Inflammatory macrophage treated with lipopolysaccharide for 1 hour (primary cell): ENCODE measurements around the gene HTRA3.

Experiments used
- DNase-seq, 2 donors: peaks; one replicate each; pipeline ENCODE4 v3.0.0-alpha.2; 2020 to 2022

The HTRA3 gene

DNA sequence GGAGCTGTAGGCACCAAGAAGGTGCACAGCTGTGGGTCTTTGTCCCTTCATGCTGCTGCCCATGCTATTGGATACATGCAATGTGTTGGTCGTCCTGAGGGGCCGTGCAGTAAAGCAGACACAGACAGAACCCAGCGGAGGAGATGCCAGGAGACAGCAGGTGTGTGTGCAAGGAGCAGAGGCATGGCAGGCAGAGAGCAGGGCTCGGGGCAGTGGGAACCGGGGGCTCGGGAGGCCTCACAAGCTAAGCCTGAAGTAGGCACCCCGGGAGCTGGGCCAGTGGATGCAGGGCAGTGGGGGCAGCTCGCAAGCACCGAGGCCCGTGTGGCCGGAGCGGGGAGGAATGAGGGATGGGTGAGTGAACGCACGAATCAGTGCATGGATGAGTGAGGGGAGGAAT, 13.2 kb downstream of the HTRA3 start:
- DNase-seq, result no peak

DNA sequence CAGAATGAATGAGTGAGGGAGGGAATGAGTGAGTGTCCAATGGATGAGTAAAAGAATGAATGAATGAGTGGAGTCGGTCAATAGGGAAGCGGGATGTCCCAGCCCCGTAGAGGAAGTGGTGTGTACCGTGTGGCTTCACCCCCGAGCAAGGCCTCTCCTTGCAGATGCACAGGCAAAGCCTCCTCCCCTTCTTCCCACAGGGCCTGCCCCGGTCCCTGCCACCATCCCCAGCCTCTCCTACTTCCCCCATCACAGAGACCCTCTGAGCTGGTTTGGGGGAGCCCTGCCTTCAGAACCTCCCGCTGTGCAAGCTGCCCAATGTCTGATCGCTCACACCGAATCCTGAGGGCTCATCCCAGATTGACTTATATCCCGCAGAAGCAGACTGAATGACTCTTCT, 13.6 kb downstream of the HTRA3 start:
- DNase-seq, result no peak

DNA sequence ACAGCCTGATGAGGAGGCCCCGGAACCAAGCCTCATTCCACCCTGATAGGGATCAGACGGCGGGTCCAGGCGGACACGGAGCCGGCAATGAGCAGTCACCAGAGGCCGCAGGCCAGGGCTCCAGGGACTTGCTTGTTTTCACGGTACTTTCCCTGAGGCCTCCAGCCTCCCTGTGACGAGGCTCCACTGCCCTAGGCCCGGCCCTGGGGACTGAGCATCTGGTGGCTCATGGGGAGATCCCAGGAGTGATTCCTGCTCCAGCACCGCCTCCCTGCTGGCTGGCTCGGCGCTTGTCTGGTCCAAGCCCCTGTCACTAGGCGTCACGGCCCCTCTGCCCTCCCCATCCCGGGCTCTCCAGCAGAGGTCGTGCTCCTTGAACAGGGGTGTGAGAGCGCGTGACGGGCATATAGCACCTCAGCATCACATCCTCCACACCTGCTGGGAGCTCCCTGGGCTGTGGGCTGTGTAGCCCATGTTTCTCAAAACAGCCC, 14.1 kb downstream of the HTRA3 start:
- DNase-seq, result no peak

DNA sequence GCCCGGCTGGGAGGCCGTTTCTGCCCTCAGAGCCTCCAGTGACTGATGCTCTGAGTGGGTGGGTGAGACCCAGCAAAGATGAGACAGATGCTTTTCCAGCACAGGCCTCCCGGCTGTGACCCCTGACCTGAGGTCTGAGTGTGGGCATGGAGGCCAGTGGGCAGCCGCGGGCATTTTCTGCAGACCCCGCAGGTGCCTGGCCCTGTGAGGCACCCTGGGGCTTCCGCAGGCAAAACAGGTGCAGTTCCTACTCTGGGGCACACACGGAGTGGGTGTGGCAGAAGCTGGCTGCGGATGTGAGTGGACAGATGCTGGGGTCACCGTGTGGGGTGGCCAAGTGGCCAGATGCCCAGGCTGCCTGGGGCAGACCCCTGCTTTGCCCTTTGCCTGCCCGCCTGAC, 14.8 kb downstream of the HTRA3 start:
- DNase-seq, result no peak

DNA sequence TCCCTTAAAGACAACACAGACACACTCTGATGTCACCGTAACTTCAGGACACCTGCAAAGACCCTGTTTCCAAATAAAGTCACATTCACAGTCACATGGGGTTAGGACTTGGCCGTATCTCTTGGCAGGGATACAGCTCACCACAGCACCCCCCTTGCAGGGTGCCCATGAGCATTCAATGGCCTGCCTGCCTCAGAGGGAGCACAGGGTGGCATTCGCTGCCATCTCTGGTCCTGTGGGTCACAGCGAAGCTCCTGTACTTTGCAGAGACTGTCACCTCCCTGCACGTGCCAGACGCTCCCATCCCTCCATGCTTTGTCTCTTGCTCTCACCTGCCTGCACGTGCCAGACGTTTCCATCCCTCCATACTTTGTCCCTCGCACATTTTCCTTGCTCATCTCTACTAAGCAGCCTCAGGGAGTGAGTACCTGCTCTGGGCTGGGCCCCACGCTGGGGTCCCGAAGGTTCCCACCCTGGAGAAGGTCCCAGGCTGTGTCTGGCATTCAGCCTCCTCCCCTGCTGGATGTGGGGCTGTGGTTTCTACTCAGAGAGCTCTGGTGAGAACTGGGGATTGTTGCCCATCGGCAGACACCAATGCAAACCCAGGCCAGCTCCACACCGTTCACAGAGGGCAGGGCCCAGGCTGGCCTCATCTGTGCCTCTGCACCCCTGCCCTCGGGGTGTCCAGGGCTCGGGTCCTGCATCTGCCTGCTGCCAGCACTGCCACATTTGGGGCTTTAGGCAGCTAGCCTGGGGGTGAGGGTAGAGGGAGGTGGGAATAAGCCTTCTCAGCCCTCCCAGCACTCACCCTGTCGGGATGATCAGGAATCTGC, 15.8 kb downstream of the HTRA3 start:
- no peak for DNase-seq

DNA sequence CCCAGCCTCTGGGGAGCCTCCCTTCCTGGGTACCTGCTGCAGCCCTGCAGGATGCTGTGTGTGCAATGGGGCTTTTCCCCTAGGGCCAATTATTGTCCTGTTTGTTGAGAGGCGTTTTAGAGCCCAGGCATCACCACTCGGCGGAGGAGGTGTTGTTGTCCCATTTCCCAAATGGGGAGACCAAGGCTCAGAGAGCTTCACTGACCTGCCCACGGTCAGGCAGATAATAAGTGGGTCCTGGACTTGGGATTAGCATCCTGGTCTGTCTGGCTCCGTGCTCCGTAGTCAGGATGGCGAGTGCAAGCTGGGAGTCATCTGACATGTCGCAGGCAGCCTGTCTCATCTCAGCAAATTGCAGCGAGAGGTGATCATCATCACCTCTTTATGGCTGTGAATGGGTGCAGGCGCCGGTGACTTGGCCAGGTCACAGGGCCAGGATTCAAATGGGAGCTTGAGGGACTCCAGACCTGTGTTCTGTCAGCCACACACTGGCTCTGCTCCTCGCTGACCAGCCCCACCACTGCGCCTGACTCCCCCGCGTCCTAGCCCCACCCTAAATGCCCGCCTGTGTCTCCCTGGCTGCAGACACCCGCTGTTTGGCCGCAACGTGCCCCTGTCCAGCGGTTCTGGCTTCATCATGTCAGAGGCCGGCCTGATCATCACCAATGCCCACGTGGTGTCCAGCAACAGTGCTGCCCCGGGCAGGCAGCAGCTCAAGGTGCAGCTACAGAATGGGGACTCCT, 16.6 kb downstream of the HTRA3 start:
- no peak for DNase-seq

DNA sequence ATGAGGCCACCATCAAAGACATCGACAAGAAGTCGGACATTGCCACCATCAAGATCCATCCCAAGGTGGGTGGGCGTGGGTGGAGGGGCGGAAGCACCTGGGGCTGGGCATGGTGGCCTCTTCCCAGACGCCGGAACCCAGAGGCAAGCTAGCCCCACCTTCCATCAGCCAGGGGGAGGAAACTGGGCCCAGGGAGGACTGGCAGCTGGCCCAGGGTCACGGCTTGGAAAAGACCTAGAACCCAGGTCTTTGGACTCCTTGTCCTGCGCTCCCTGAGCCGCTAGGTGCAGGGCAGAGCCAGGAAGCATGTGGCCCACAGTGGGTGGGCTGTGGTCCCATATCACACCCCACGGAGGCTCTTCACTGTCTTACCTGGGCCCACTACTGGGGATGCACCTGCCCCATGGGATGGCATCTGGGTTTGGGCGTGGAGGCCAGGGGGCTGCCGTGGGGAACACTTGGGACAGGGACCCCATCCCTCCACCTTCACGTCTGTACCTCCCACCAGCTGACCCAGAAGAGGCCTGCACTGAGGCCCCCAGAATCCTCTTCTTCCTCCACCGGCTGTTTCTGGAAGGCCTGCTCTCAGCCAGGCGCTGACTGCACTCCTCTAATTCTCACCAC, 17.3 kb downstream of the HTRA3 start:
- no peak for DNase-seq

DNA sequence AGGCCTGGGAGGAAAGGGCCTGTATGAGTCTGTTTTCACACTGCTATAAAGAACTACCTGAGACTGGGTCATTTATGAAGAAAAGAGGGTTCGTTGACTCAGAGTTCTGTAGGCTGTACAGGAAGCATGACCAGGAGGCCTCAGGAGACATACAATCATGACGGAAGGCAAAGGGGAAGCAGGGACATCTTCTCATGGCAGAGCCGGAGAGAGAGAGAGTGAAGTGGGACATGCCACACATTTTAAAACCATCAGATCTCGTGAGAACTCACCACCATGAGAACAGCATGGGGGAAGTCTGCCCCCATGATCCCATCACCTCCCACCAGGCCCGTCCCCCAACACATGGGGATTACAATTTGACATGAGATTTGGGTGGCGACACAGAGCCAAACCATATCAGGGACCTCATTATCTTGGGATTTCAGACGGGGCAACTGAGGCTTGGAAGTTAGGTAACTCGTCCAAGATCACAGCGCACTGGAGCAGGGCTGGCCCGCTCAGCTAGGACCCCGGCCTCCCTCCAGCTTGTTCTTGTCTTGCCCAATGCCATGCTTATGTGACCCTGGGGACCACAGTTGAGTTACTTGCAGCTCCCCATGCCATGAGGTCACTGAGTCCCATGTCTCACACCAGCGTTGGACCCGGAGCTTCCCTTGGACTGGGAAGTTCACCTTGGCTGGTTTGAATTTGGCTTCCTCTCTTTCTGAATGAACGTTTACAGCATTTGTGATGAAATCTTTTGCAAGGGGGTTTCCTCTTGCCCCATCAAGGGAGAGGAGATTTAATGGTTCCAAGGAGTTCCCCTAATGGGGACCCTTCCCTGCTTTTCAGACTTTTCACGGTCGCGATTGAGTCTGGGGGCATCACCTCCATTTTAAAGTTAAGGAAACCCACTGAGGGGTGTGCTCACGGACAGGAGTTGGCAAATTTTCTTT, 18.1 kb downstream of the HTRA3 start:
- no peak for DNase-seq

DNA sequence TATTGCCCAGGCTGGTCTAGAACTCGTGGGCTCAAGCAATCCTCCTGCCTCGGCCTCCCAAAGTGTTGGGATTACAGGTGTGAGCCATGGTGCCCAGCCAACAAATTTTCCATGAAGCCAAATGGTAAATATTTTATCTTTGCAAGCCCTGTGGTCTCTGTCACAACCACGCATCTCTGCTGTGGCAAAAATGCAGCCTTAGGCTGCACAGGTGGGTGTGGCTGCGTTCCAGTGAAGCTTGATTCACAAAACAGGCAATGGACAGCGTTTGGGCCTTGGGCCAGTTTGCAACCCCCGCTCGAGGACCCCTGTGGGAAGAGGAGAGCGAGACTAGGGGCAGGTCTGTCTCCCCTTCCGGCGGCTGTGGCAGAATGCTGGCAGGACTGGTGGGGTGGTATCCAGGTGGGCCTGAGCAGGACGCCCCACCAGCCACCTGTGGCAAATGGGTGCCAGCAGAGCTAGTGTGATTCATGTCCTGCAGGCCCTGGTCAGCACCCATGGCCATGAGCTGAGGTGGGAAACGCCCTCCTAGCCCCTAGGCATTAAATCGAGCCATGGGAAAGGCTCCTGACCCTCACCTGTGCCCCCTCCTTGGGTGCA, 19.7 kb downstream of the HTRA3 start:
- no peak for DNase-seq

DNA sequence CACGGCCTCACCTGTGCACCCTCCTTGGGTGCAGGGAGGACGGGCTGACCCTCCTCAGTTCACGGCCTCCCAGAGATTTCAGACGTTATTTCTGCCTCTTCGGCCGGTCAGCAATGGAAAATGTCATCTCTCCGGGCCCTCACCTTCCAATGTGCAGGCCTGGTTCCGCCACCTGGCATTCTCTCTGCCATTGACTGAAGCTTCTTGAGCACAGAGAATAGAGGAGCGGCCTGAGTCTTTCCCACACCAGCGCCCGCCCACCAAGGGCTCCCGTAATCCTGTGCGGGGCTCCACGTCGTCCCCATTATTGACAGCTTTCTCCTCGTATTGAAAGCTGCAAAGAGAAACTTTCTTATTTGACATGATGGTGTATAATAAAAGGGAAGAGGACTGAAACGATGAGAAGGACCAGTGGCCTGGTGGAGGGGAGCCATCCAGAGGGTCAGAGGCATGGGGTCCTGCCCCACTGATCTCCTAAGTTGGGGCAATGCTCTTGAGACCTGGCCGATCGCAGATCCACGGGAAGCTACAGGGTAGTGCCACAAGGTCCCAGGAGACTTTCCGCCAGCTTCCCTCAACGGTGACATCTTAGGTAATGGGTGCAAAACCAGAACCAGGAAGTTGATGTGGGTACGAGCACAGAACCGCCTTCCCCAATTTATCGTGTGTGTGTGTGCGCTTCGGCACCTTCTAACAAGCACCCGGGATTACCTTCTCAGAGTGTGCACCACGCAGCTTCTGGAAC, 20.6 kb downstream of the HTRA3 start:
- DNase-seq, result no peak

DNA sequence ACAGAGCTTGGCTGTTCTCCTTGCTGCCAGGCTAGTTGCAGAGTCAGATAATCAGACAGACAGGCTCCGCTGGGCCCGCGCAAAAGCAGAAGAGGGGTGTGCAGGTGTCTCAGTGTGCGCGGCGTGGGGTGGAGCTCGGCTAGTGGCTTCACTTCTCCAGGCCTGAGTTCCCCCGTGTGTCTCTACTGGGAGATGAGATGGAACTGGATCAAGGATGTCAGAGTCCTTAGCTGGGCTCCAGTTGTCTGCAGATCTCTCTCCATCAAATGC, 21.1 kb downstream of the HTRA3 start:
- no peak for DNase-seq

DNA sequence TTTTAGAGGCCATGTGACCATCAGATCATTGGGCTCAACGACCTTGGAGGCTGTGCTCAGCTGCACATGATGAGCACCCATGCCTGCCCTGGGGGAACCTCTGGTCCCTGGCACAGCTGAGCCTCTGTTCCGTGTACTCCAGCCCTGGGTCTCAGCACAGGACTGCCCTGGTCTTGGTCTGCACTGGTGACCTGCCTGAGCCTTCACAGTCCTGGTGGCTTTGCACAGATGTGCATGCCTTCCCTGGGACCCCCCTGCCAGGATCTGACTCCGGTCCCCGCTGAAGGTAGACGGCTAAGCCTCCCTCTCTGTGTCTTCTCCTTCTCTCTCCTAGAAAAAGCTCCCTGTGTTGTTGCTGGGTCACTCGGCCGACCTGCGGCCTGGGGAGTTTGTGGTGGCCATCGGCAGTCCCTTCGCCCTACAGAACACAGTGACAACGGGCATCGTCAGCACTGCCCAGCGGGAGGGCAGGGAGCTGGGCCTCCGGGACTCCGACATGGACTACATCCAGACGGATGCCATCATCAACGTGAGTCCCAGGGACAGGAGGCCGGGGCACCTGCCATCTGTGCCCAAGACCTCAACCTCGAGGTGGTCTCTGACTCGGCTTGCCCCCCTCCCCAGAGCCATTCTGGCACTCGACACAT, 21.6 kb downstream of the HTRA3 start:
- DNase-seq, result no peak

DNA sequence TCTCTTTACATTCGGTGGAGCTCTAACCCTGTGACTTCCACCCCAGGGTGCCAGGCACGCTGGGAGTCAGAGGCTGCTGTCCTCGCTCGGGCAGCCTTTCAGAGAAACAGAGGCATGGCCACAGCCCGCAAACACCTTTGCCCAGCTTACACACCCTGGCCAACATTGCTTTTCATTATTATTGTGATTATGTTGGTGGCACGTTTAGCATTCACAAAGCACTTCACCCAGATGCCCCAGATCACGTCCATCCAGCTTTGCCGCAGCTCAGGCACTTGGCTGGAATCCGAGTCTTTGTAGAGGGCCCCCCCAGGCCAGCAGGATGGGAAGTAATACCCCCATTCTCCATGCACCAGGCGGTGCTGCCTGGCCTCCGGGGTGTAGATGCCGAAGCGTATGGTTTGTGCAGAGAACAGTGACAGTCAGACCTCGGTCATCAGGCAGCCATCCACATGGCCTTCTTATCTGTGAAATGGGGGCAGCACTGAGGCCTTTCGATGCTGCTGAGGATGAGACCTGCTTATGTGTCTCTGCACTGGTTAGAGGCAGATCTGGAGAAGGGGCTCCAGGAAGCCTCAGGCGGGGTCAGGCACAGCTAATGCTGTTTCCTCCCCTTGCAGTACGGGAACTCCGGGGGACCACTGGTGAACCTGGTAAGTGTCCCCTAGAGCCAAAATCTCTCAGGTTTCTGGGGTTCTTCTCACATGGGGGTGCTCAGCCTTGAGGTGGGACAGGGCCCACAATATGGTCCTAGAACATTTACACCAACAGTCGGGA, 22.3 kb downstream of the HTRA3 start:
- no peak for DNase-seq

DNA sequence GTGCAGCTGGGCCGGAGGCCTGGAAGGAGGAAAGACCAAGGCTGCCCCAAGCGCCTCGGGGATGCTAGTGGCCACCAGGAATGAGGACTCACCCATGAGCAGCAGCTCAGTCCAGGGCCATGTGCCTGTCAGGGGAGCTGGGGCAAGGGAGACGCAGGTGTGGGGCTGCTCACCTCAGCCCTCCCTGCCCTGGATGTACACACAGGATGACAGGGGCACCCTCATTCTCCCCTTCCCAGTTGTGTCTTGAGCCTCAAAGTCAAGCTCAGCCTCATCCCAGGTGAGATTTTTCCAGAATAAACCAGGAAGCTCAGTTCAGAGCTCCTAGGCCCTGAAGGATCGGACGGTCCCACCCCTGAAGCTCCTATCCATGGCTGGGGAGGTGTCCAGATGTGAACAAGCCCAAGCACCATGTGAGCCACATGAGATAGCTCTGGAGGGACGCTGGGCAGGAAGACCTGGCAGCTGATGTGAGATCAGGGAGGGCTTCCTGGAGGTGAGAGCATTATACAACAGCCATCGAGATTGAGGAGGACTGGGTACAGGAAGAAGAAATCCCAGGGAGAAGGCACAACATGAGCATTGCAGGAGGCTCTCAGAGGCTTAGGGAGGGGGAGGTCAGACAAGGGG, 23.0 kb downstream of the HTRA3 start:
- no peak for DNase-seq

DNA sequence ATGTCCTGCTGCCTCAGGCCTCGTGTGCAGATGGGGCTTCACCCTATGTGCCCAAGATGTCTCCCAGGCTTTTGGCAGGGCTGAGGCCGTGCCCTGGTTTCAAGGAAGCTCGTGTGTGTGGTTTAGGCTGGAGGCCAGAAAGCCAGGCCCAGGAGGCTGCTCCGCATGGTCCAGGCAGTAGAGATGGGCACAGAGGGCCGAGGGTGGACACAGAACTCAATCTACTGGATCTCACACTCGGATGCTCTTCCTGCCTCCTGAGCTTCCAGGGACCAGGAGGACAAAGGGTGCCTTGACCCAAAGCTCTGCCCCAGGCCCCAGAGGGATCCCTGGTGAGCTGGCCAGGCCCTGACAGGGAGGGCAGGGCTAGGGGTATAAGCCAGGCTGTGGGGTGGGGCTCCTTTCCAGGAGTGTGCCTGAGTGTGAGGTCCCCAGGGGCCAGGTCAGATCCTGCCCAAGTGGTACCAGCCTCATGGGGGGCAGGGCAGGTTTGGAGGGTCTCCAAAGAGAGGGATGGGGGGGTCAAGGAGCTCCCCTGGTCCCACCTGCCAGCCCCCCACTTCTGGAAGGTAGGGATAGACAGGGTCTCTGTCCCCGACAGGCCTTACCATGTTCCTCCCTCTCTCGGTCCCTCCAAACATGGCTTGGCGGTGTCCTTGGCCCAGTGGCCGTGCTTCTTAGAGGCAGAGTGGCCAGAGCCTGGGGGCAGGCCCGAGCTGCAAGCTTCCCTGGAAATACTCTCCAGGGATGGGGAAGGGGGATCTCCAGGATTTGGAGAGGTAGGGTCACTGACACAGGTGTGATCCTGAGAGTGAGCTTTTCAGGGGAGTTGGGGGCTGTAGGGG, 23.8 kb downstream of the HTRA3 start:
- DNase-seq, result no peak

DNA sequence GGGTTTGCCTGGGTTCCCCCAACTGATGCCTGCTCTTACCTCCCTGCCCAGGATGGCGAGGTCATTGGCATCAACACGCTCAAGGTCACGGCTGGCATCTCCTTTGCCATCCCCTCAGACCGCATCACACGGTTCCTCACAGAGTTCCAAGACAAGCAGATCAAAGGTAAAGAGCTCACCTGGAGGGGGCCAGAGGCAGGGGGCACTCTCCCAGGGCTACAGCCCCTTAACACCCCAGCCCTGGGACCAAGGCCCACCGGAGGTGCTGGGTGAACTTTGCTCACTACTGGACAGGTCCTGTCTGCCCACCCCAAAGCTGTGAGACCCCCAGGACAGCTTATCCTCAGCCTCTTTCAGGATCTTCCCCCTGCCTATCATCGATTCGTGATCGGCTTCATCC, 24.5 kb downstream of the HTRA3 start:
- no peak for DNase-seq

DNA sequence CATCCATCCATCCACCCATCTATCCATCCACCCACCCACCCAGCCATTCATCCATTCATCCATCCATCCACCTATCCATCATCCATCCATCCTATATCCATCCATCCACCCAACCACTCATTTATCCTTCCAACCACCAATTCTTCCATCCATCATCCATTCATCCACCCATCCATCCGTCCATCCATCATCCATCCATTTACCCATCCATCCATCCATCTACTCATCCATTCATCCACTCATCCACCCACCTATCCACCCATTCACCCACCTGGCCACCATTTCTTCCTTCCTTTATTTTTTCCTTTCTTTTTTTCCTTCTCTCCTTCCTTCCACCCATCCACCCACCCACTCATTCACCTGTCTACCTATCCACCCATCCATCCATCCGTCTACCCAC, 25.2 kb downstream of the HTRA3 start:
- DNase-seq, result no peak

DNA sequence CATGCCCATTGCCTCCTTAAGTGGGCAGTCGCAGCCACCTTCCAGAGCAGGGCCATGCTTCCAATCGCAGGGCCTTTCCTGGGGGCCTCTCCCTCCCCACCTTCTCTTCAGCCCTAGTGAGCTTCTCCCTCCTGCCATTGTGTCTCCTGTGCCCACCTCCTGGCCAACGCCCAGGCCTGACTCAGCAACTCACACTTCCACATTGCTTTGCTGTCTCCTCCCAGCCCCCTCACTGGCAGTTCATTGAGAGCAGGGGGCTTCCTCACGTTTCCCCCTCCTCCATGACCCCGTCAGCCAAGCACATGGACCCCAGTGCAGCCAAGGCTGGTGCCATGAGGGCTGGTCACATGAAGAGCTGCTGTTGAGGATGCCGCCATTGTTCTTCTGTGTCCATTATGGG, 25.9 kb downstream of the HTRA3 start:
- no peak for DNase-seq

DNA sequence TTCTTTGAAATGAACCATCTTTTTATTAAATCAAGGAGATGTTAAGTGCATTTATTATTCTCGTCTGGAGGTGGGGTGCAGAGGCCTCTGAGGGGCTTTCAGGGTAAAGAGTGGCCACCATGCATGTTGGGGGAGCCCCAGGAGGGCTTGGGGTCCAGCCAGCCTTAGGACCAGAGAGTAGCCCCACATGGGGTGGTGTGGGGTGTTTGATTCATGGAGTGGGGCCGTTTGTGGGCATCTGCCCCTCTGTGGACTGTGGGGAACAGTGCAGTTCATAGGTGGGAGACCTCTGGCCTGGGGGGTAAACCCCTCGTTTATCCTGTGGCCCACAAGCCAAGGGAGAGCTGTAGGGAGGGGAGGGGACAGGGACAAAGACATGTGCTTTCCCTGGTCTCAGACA, 26.9 kb downstream of the HTRA3 start:
- no peak for DNase-seq
